Spleen (tissue), 7 donors: ENCODE measurements around the gene ERC2.

Experiments used
- CTCF ChIP-seq, 11 experiments: fragments of 200-600 bp in 7 of 11; fragments of 450-650 bp in 4 of 11; sonication (generic) in 4 of 11; IDR thresholded peaks in 8 of 11; conservative IDR thresholded peaks in 3 of 11; 1 replicate in 7 of 11; 2 replicates in 4 of 11; pipeline versions ENCODE4 v1.4.0 to v1.8.0; 2016 to 2021; ENCODE audit warnings: antibody characterized with exemption in 11 of 11, inconsistent platforms in 4 of 11, mild to moderate bottlenecking in 1 of 11
- POLR2A ChIP-seq, 3 donors: fragments of 450-650 bp; IDR thresholded peaks; one replicate each; pipeline ENCODE4 v1.5.1; 2017; ENCODE audit warnings: antibody characterized with exemption in 3 of 3, mild to moderate bottlenecking in 1 of 3
- donor health status: DM: no; HTN: no; CAD: no; lungs with moderate emphysema.
- donor health status: DM: no; HTN: no; CAD: no.
- donor health status: DM: no; HTN: no; CAD: no.

- TF ChIP-seq POLR2A (IDR thresholded peaks at IDR 0.05) (no peak), CTCF (IDR thresholded peaks at IDR 0.05 in 8 of 11, conservative IDR thresholded peaks at IDR 0.05 in 3 of 11) (no peak)
Measured at GRCh38 chr3:55608301-55608937, 859.8 kb downstream of the ERC2 start.
